GM12864 (cell line): ENCODE data around the gene GIGYF2.
"Not testable (repeated sequence)": the region's sequence is repeated elsewhere in the genome, so short reads cannot be mapped to it uniquely, and the experiment has no call there.

ENCODE experiments used
- DNase-seq: peaks from one replicate; pipeline ENCODE4 v3.0.0-alpha.2; 2011; ENCODE audit warnings: low read depth
- H3K4me3 ChIP-seq: 2 replicates; pipeline ENCODE4 v1.5.1; 2011; ENCODE audit warnings: mild to moderate bottlenecking, low read depth, low read length, control low read depth
- CTCF ChIP-seq: IDR thresholded peaks from 2 replicates; pipeline ENCODE4 v1.5.1; 2011; ENCODE audit warnings: low read depth, mild to moderate bottlenecking, moderate library complexity, low read length, control low read depth, inconsistent platforms; ENCODE audit errors: missing control alignments

GIGYF2 gene

DNA sequence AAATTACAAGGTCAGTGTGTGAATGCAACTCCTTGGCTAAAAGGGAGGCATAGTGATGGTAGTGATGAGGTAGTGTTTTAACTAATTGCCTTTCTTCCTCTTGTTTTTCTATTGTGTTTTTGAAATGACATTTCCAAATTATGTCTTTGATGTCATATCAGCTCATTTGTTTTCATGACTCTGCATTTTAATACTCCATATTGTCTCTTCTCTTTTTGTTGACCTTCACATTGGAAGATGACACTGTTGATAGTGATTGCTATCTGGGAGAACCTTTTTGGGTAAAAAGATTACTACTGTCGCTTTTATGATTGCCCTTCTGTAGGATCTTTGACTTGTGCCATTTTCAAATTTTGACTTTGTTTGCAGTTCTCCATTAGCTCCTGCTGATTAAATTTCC lies 3.0 kb downstream of the GIGYF2 start:
- no peak overlapping the region for H3K4me3 ChIP-seq
- no peak for DNase-seq
- no peak for TF ChIP-seq CTCF

- no peak overlapping the region for H3K4me3 ChIP-seq
- TF ChIP-seq CTCF = no peak
- no peak for DNase-seq
Observed at GRCh38 chr2:232707076-232707475, 9.9 kb downstream of the GIGYF2 start.

GRCh38 chr2:232713505-232713904 lies 16.4 kb downstream of the GIGYF2 start:
- H3K4me3 ChIP-seq = no peak overlapping the region
- DNase-seq = no peak

GRCh38 chr2:232714969-232715368 lies 17.8 kb downstream of the GIGYF2 start:
- H3K4me3 ChIP-seq = no peak overlapping the region
- no peak for DNase-seq
- no peak for TF ChIP-seq CTCF

More at GRCh38 chr2:232713505-232713904, 16.4 kb downstream of the GIGYF2 start:
- no peak for TF ChIP-seq CTCF

DNA sequence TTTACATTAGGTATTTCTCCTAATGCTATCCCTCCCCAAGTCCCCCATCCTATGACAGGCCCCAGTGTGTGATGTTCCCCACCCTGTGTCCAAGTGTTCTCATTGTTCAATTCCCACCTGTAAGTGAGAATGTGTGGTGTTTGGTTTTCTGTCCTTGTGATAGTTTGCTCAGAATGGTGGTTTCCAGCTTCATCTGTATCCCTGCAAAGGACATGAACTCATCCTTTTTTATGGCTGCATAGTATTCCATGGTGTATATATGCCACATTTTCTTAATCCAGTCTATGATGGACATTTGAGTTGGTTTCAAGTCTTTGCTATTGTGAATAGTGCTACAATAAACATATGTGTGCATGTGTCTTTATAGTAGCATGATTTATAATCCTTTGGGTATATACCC lies 22.9 kb downstream of the GIGYF2 start:
- not testable (repeated sequence) for H3K4me3 ChIP-seq, DNase-seq

GRCh38 chr2:232721261-232721660 lies 24.1 kb downstream of the GIGYF2 start:
- no peak overlapping the region for H3K4me3 ChIP-seq
- DNase-seq = no peak
- TF ChIP-seq CTCF = no peak

DNA sequence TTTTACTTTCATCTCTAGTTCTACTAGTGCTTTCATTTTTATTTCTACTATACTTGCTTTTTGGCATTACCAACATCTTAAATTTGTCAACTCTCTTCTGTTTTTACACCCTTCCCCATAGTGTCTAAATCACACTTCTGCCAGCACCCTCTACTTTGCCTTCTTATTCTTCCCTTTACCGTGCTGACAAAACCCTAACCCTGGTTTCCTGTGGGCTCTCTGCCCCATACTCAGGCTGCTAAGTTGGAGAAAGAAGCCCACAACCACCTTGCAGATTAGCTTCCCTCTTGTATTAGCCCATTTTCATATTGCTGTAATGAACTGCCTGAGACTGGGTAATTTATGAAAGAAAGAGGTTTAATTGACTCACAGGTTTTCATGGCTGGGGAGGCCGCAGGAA lies 24.8 kb downstream of the GIGYF2 start:
- H3K4me3 ChIP-seq = no peak overlapping the region
- no peak for TF ChIP-seq CTCF
- DNase-seq = no peak

- TF ChIP-seq CTCF = no peak
- no peak overlapping the region for H3K4me3 ChIP-seq
- no peak for DNase-seq
Observed at GRCh38 chr2:232723027-232723426, 25.9 kb downstream of the GIGYF2 start.
